Mucosa of stomach (tissue), 1 donor: ENCODE measurements around the gene ANAPC16.
A peak's percentile ranks its signal among the peaks of the same experiment; 100 is the strongest.

Experiments used
- H3K27me3 ChIP-seq: one replicate; pipeline ENCODE4 v1.7.0; 2013; ENCODE audit warnings: mild to moderate bottlenecking, low read length; ENCODE audit not compliant: control insufficient read depth, insufficient read depth
- H3K36me3 ChIP-seq: one replicate; pipeline ENCODE4 v1.7.0; 2013; ENCODE audit warnings: low read length; ENCODE audit not compliant: control insufficient read depth, insufficient read depth
- H3K4me1 ChIP-seq: one replicate; pipeline ENCODE4 v1.7.0; 2013; ENCODE audit warnings: mild to moderate bottlenecking, low read length; ENCODE audit not compliant: control insufficient read depth, insufficient read depth
- H3K4me3 ChIP-seq: one replicate; pipeline ENCODE4 v1.7.0; 2013; ENCODE audit warnings: low read length
- H3K9ac ChIP-seq: one replicate; pipeline ENCODE4 v1.7.0; 2013; ENCODE audit warnings: mild to moderate bottlenecking, low read length, moderate library complexity
- H3K9me3 ChIP-seq: one replicate; pipeline ENCODE4 v1.7.0; 2013; ENCODE audit warnings: mild to moderate bottlenecking, low read length, moderate library complexity; ENCODE audit not compliant: control insufficient read depth
- donor health status: Pancreatic carcinoma.

Gene ANAPC16

GRCh38 chr10:72250666-72251065 is 34.9 kb downstream of the ANAPC16 start:
- no peak overlapping the region for H3K9ac ChIP-seq
- no peaks in the 10 kb centered on the region for H3K27me3 ChIP-seq
- no peak overlapping the region for H3K4me3 ChIP-seq
- H3K36me3 ChIP-seq, result no peaks in the 10 kb centered on the region
- peaks cover 67% of the 10 kb centered on the region for H3K4me1 ChIP-seq
- H3K9me3 ChIP-seq, result no peaks in the 10 kb centered on the region

- peaks cover 60% of the 10 kb centered on the region for H3K4me1 ChIP-seq
- no peak overlapping the region for H3K4me3 ChIP-seq
- H3K9ac ChIP-seq, result no peak overlapping the region
- H3K9me3 ChIP-seq, result no peaks in the 10 kb centered on the region
- no peaks in the 10 kb centered on the region for H3K27me3 ChIP-seq
- no peaks in the 10 kb centered on the region for H3K36me3 ChIP-seq
These were observed 35.8 kb downstream of the ANAPC16 start for GRCh38 chr10:72251635-72252034.

- Histone ChIP-seq H3K27me3 (no peaks in the 10 kb centered on the region), H3K36me3 (no peaks in the 10 kb centered on the region), H3K4me1 (peaks cover 55% of the 10 kb centered on the region), H3K9ac (no peak overlapping the region), H3K4me3 (no peak overlapping the region), H3K9me3 (no peaks in the 10 kb centered on the region)
These were observed 37.2 kb downstream of the ANAPC16 start for GRCh38 chr10:72252972-72253371.

GRCh38 chr10:72253578-72253977 is 37.8 kb downstream of the ANAPC16 start:
- Histone ChIP-seq H3K9ac (no peak overlapping the region), H3K4me1 (peaks cover 49% of the 10 kb centered on the region), H3K27me3 (no peaks in the 10 kb centered on the region), H3K4me3 (no peak overlapping the region), H3K36me3 (no peaks in the 10 kb centered on the region), H3K9me3 (no peaks in the 10 kb centered on the region)

GRCh38 chr10:72254813-72255568 is 39.2 kb downstream of the ANAPC16 start:
- H3K4me3 ChIP-seq, result no peak overlapping the region
- no peaks in the 10 kb centered on the region for H3K36me3 ChIP-seq
- peaks cover 47% of the 10 kb centered on the region for H3K4me1 ChIP-seq
- H3K27me3 ChIP-seq, result no peaks in the 10 kb centered on the region
- no peaks in the 10 kb centered on the region for H3K9me3 ChIP-seq
- peak overlapping the region; percentile 67 for H3K9ac ChIP-seq

- Histone ChIP-seq H3K27me3 (no peaks in the 10 kb centered on the region), H3K36me3 (no peaks in the 10 kb centered on the region), H3K4me1 (peaks cover 53% of the 10 kb centered on the region), H3K9ac (no peak overlapping the region), H3K4me3 (no peak overlapping the region), H3K9me3 (no peaks in the 10 kb centered on the region)
These were observed 40.3 kb downstream of the ANAPC16 start for GRCh38 chr10:72255977-72256729.

- H3K9me3 ChIP-seq, result no peaks in the 10 kb centered on the region
- peaks cover 59% of the 10 kb centered on the region for H3K4me1 ChIP-seq
- no peak overlapping the region for H3K4me3 ChIP-seq
- H3K27me3 ChIP-seq, result no peaks in the 10 kb centered on the region
- H3K36me3 ChIP-seq, result no peaks in the 10 kb centered on the region
- no peak overlapping the region for H3K9ac ChIP-seq
These were observed 41.5 kb downstream of the ANAPC16 start for GRCh38 chr10:72257051-72257892.

GRCh38 chr10:72258617-72259016 is 42.8 kb downstream of the ANAPC16 start:
- Histone ChIP-seq H3K9me3 (no peaks in the 10 kb centered on the region), H3K27me3 (no peaks in the 10 kb centered on the region), H3K9ac (no peak overlapping the region), H3K4me3 (no peak overlapping the region), H3K36me3 (no peaks in the 10 kb centered on the region), H3K4me1 (peaks cover 56% of the 10 kb centered on the region)

GRCh38 chr10:72259491-72260238 is 43.9 kb downstream of the ANAPC16 start:
- H3K4me1 ChIP-seq, result peaks cover 51% of the 10 kb centered on the region
- H3K4me3 ChIP-seq, result no peak overlapping the region
- no peaks in the 10 kb centered on the region for H3K27me3 ChIP-seq
- no peaks in the 10 kb centered on the region for H3K36me3 ChIP-seq
- H3K9ac ChIP-seq, result peak overlapping the region; percentile 93
- no peaks in the 10 kb centered on the region for H3K9me3 ChIP-seq

GRCh38 chr10:72260239-72260975 is 44.6 kb downstream of the ANAPC16 start:
- peak overlapping the region; percentile 73 for H3K4me3 ChIP-seq
- peaks cover 43% of the 10 kb centered on the region for H3K4me1 ChIP-seq
- H3K36me3 ChIP-seq, result no peaks in the 10 kb centered on the region
- peak overlapping the region; percentile 93 for H3K9ac ChIP-seq
- H3K27me3 ChIP-seq, result no peaks in the 10 kb centered on the region
- H3K9me3 ChIP-seq, result no peaks in the 10 kb centered on the region
